Measurements from ENCODE around the gene CPE.
"Not testable (repeated sequence)": the region's sequence is repeated elsewhere in the genome, so short reads cannot be mapped to it uniquely, and the experiment has no call there.

Gene CPE

GRCh38 chr4:165462009-165462408, 83.2 kb downstream of the CPE start:
- DNase-seq (ENCODE audit: low spot score) = no peak

GRCh38 chr4:165464376-165464775, 85.6 kb downstream of the CPE start:
- no peak for DNase-seq (ENCODE audit: low spot score)

GRCh38 chr4:165464813-165465381, 86.1 kb downstream of the CPE start:
- peak; percentile 68 for DNase-seq (ENCODE audit: low spot score)

- no peak for DNase-seq (ENCODE audit: low spot score)
Observed at GRCh38 chr4:165470009-165470408, 91.2 kb downstream of the CPE start.

GRCh38 chr4:165472943-165473676, 94.3 kb downstream of the CPE start:
- no peak for DNase-seq (ENCODE audit: low spot score)

- no peak for DNase-seq (ENCODE audit: low spot score)
Observed at GRCh38 chr4:165474784-165475705, 96.2 kb downstream of the CPE start.

- no peak for DNase-seq (ENCODE audit: low spot score)
Observed at GRCh38 chr4:165475706-165476070, 96.9 kb downstream of the CPE start.

- DNase-seq (ENCODE audit: low spot score) = no peak
Observed at GRCh38 chr4:165476214-165477098, 97.6 kb downstream of the CPE start.

- no peak for DNase-seq (ENCODE audit: low spot score)
Observed at GRCh38 chr4:165477799-165478198, 99.0 kb downstream of the CPE start.

- DNase-seq (ENCODE audit: low spot score) = no peak
Observed at GRCh38 chr4:165478260-165478659, 99.5 kb downstream of the CPE start.

GRCh38 chr4:165481053-165481835, 102.4 kb downstream of the CPE start:
- DNase-seq (ENCODE audit: low spot score) = no peak

GRCh38 chr4:165489786-165490185, 111.0 kb downstream of the CPE start:
- DNase-seq (ENCODE audit: low spot score) = no peak

- DNase-seq (ENCODE audit: low spot score) = not testable (repeated sequence)
Observed at GRCh38 chr4:165492583-165492982, 113.8 kb downstream of the CPE start.

GRCh38 chr4:165493359-165493758, 114.6 kb downstream of the CPE start:
- DNase-seq (ENCODE audit: low spot score) = peak; percentile 69

- DNase-seq (ENCODE audit: low spot score) = no peak
Observed at GRCh38 chr4:165502916-165503907, 124.4 kb downstream of the CPE start.

GRCh38 chr4:165504184-165504583, 125.4 kb downstream of the CPE start:
- no peak for DNase-seq (ENCODE audit: low spot score)

- no peak for DNase-seq (ENCODE audit: low spot score)
Observed at GRCh38 chr4:165505958-165506837, 127.4 kb downstream of the CPE start.

GRCh38 chr4:165506849-165507248, 128.0 kb downstream of the CPE start:
- no peak for DNase-seq (ENCODE audit: low spot score)

- no peak for DNase-seq (ENCODE audit: low spot score)
Observed at GRCh38 chr4:165507381-165507780, 128.6 kb downstream of the CPE start.
